Liver (tissue), 9 donors: ENCODE results near the gene RSBN1. TPM values are rescaled to one million over a fixed set of nuclear protein-coding genes. Genes with fewer than 3 reads are reported as not detected.

ENCODE experiments used
- DNase-seq: peaks from one replicate; pipeline ENCODE4 v3.0.0-alpha.2; 2017; ENCODE audit warnings: low spot score
- H3K27ac ChIP-seq, 2 donors: one replicate each; pipeline ENCODE4 v1.7.0; 2013; ENCODE audit warnings: inconsistent platforms in 2 of 2, low read length in 2 of 2, control low read depth in 1 of 2, low read depth in 1 of 2, mild to moderate bottlenecking in 1 of 2
- H3K27me3 ChIP-seq, 4 donors: one replicate each; pipeline versions ENCODE4 v1.6.1 to v1.7.0; 2013; ENCODE audit warnings: low read length in 3 of 4, inconsistent platforms in 1 of 4, mild to moderate bottlenecking in 1 of 4, moderate library complexity in 1 of 4; ENCODE audit not compliant: control insufficient read depth in 4 of 4, insufficient read depth in 4 of 4
- H3K36me3 ChIP-seq, 4 donors: one replicate each; pipeline versions ENCODE4 v1.6.1 to v1.7.0; 2013; ENCODE audit warnings: low read length in 3 of 4, mild to moderate bottlenecking in 3 of 4, low read depth in 1 of 4, moderate library complexity in 1 of 4; ENCODE audit not compliant: control insufficient read depth in 4 of 4, insufficient read depth in 3 of 4
- H3K4me1 ChIP-seq, 4 donors: one replicate each; pipeline versions ENCODE4 v1.6.1 to v1.7.0; 2013; ENCODE audit warnings: low read length in 3 of 4, mild to moderate bottlenecking in 3 of 4, moderate library complexity in 1 of 4; ENCODE audit not compliant: control insufficient read depth in 4 of 4, insufficient read depth in 4 of 4
- H3K4me3 ChIP-seq, 3 donors: one replicate each; pipeline versions ENCODE4 v1.6.1 to v1.7.0; 2013; ENCODE audit warnings: low read length in 3 of 3, control low read depth in 1 of 3, low read depth in 1 of 3, mild to moderate bottlenecking in 1 of 3
- H3K9ac ChIP-seq, 2 donors: one replicate each; pipeline ENCODE4 v1.7.0; 2013; ENCODE audit warnings: low read length in 2 of 2, mild to moderate bottlenecking in 2 of 2, moderate library complexity in 2 of 2, control low read depth in 1 of 2, low read depth in 1 of 2
- H3K9me3 ChIP-seq, 4 donors: one replicate each; pipeline versions ENCODE4 v1.6.1 to v1.7.0; 2013; ENCODE audit warnings: low read length in 3 of 4; ENCODE audit not compliant: control insufficient read depth in 4 of 4
- CTCF ChIP-seq: fragments of 150-350 bp; IDR thresholded peaks from 2 replicates; pipeline ENCODE4 v1.5.1; 2017; ENCODE audit warnings: improper control_type of control experiment, low read depth, low read length; ENCODE audit not compliant: missing input control
- FOXA2 ChIP-seq: IDR thresholded peaks from 2 replicates; pipeline ENCODE4 v1.6.1; 2016; ENCODE audit warnings: antibody characterized with exemption
- HNF4G ChIP-seq: IDR thresholded peaks from 2 replicates; pipeline ENCODE4 v1.6.1; 2016; ENCODE audit warnings: antibody characterized with exemption
- MAX ChIP-seq: IDR thresholded peaks from 2 replicates; pipeline ENCODE4 v1.6.1; 2016; ENCODE audit warnings: antibody characterized with exemption
- RAD21 ChIP-seq, 2 donors: IDR thresholded peaks; 2 replicates each; pipeline ENCODE4 v1.6.1; 2016; ENCODE audit warnings: antibody characterized with exemption in 2 of 2, mild to moderate bottlenecking in 2 of 2
- REST ChIP-seq: IDR thresholded peaks from 2 replicates; pipeline ENCODE4 v1.6.1; 2016; ENCODE audit warnings: antibody characterized with exemption, mild to moderate bottlenecking
- SP1 ChIP-seq: IDR thresholded peaks from 2 replicates; pipeline ENCODE4 v1.6.1; 2018; ENCODE audit warnings: antibody characterized with exemption, mild to moderate bottlenecking
- WGBS: extraction: QIAGEN DNeasy Blood & Tissue Kit; methylation state at CpG from one replicate; pipeline ENCODE4 v1.1.7; 2013; 5-methylcytosine and 5-hydroxymethylcytosine counted together
- polyA plus RNA-seq, 2 donors: library from polyadenylated mRNA; stranded (reverse) in 1 of 2; unstranded in 1 of 2; fragments of 200-250 nt in 1 of 2; fragments of >200 nt in 1 of 2; fragmentation: Nextera tagmentation in 1 of 2; extraction: Ambion mirVana in 1 of 2; gene quantifications; one replicate each; pipeline versions ENCODE4 v1.2.1 to v1.2.3, GENCODE V29; 2013 to 2015
- total RNA-seq, 2 donors: library from RNA; depleted of rRNA; stranded (reverse); fragments of >200 nt; gene quantifications; one replicate each; pipeline ENCODE4 v1.2.3, GENCODE V29; 2014
- donor health status: healthy.
- donor health status: healthy.
- donor health status: healthy.
- donor health status: healthy.
- donor health status: healthy.

RSBN1 gene
- total and polyA plus RNA-seq, 4 donors = 2.3 to 11.3 (median 5.6) TPM

- WGBS = 95% methylated on average over 2 of the region's 2 CpGs
- Histone ChIP-seq H3K4me3 (no peak overlapping the region), H3K4me1 (peaks cover 0 to 1% (median 0%) of the 10 kb centered on the region in 4 donors), H3K36me3 (peaks cover 0 to 22% (median 18%) of the 10 kb centered on the region in 4 donors), H3K9ac (no peak overlapping the region), H3K9me3 (no peaks in the 10 kb centered on the region), H3K27me3 (no peaks in the 10 kb centered on the region), H3K27ac (no peak overlapping the region)
- no peak for TF ChIP-seq CTCF
- no peak for DNase-seq
Measured at GRCh38 chr1:113765306-113766230, 46.7 kb downstream of the RSBN1 start.

- peaks cover 0 to 20% (median 17%) of the 10 kb centered on the region in 4 donors for H3K36me3 ChIP-seq
- peaks cover 0 to 12% (median 5%) of the 10 kb centered on the region in 4 donors for H3K4me1 ChIP-seq
- no peak overlapping the region for H3K4me3 ChIP-seq
- WGBS = 95% methylated on average over 2 of the region's 2 CpGs
- no peak overlapping the region for H3K27ac ChIP-seq
- H3K27me3 ChIP-seq = no peaks in the 10 kb centered on the region
- H3K9ac ChIP-seq = no peak overlapping the region
- DNase-seq = no peak
- H3K9me3 ChIP-seq = no peaks in the 10 kb centered on the region
- TF ChIP-seq MAX (no peak), SP1 (no peak), RAD21 (IDR thresholded peaks at IDR 0.05) (no peak), FOXA2 (no peak), REST (no peak), HNF4G (no peak)
Measured at GRCh38 chr1:113763661-113764060, 48.6 kb downstream of the RSBN1 start.

- Histone ChIP-seq H3K4me3 (no peak overlapping the region), H3K9ac (no peak overlapping the region), H3K9me3 (no peaks in the 10 kb centered on the region), H3K27me3 (no peaks in the 10 kb centered on the region), H3K27ac (no peak overlapping the region), H3K36me3 (peaks cover 0 to 14% (median 9%) of the 10 kb centered on the region in 4 donors), H3K4me1 (peaks cover 1 to 18% (median 13%) of the 10 kb centered on the region in 4 donors)
- TF ChIP-seq CTCF (no peak), FOXA2 (no peak), SP1 (no peak)
- 92% methylated on average over 3 of the region's 3 CpGs for WGBS
- DNase-seq = no peak
Measured at GRCh38 chr1:113761937-113762336, 50.3 kb downstream of the RSBN1 start.
